ENCODE data around the gene PRSS21.

- TF ChIP-seq REST (IDR thresholded peaks at IDR 0.05; ENCODE audit: low read depth) (no peak), EP300 (IDR thresholded peaks at IDR 0.05; ENCODE audit: borderline replicate concordance) (no peak), RAD21 (IDR thresholded peaks at IDR 0.05; ENCODE audit: low read depth) (no peak)
Observed at GRCh38 chr16:2809149-2809760, 7.8 kb upstream of the PRSS21 start.
